Naive thymus-derived CD4-positive, alpha-beta T cell (primary cell): Measurements from ENCODE around the gene UBE2D2. TPM values are rescaled to one million over a fixed set of nuclear protein-coding genes. Genes with fewer than 3 reads are reported as not detected.

Source experiments
- ATAC-seq: fragments of 150-1000 bp; cut with Tn5 transposase; 2 replicates; pipeline ENCODE4 v1.10.0; 2021; ENCODE audit warnings: mild to moderate bottlenecking, moderate library complexity
- CTCF ChIA-PET: fragments of 350-600 bp; sonication (Branson Sonifier 250); formaldehyde crosslinking; loops from one replicate; lab custom pipeline; 2021; ENCODE audit warnings: antibody characterized with exemption; lab: Charles Lee
- POLR2A ChIA-PET: fragments of 350-600 bp; sonication (Branson Sonifier 250); formaldehyde crosslinking; loops from one replicate; lab custom pipeline; 2021; ENCODE audit warnings: antibody characterized with exemption, inconsistent platforms; lab: Charles Lee
- DNase-seq, 9 donors: peaks; one replicate each; pipeline versions ENCODE4 v3.0.0 to v3.0.0-alpha.2; 2020 to 2022; ENCODE audit warnings: mixed read lengths in 1 of 9
- H3K27ac ChIP-seq: one replicate; pipeline ENCODE4 v1.7.0; 2013; ENCODE audit warnings: mild to moderate bottlenecking, low read depth, low read length, moderate library complexity
- H3K27me3 ChIP-seq, 2 donors: one replicate each; pipeline ENCODE4 v1.7.0; 2013; ENCODE audit warnings: low read length in 2 of 2, mild to moderate bottlenecking in 2 of 2, moderate library complexity in 2 of 2; ENCODE audit not compliant: control insufficient read depth in 2 of 2, insufficient read depth in 2 of 2
- H3K36me3 ChIP-seq, 3 experiments: 1 replicate in 2 of 3; 2 replicates in 1 of 3; pipeline ENCODE4 v1.7.0; 2013; ENCODE audit warnings: low read length in 3 of 3, mild to moderate bottlenecking in 3 of 3, moderate library complexity in 1 of 3; ENCODE audit not compliant: insufficient read depth in 3 of 3, control insufficient read depth in 2 of 3
- H3K4me1 ChIP-seq, 2 donors: one replicate each; pipeline ENCODE4 v1.7.0; 2013; ENCODE audit warnings: low read length in 2 of 2, mild to moderate bottlenecking in 2 of 2, moderate library complexity in 1 of 2; ENCODE audit not compliant: control insufficient read depth in 2 of 2, insufficient read depth in 2 of 2
- H3K4me3 ChIP-seq: 2 replicates; pipeline ENCODE4 v1.7.0; 2013; ENCODE audit warnings: mild to moderate bottlenecking, low read length
- H3K9me3 ChIP-seq, 3 experiments: 1 replicate in 2 of 3; 2 replicates in 1 of 3; pipeline ENCODE4 v1.7.0; 2013; ENCODE audit warnings: low read length in 3 of 3; ENCODE audit not compliant: control insufficient read depth in 2 of 3
- H3K27ac Mint-ChIP-seq, 9 donors: one replicate each; pipeline ENCODE4 v1.8.0; 2020 to 2022; ENCODE audit warnings: mixed read lengths in 9 of 9, mild to moderate bottlenecking in 8 of 9, moderate library complexity in 5 of 9, inconsistent platforms in 2 of 9
- H3K27me3 Mint-ChIP-seq, 5 donors: one replicate each; pipeline ENCODE4 v1.8.0; 2021 to 2022; ENCODE audit warnings: mixed read lengths in 5 of 5, mild to moderate bottlenecking in 1 of 5
- H3K36me3 Mint-ChIP-seq, 5 donors: one replicate each; pipeline ENCODE4 v1.8.0; 2020 to 2022; ENCODE audit warnings: mixed read lengths in 5 of 5, mild to moderate bottlenecking in 3 of 5, inconsistent platforms in 1 of 5
- H3K4me1 Mint-ChIP-seq, 7 donors: one replicate each; pipeline ENCODE4 v1.8.0; 2020 to 2022; ENCODE audit warnings: mixed read lengths in 7 of 7, mild to moderate bottlenecking in 3 of 7, inconsistent platforms in 1 of 7
- H3K4me3 Mint-ChIP-seq, 10 donors: one replicate each; pipeline ENCODE4 v1.8.0; 2020 to 2022; ENCODE audit warnings: mild to moderate bottlenecking in 10 of 10, mixed read lengths in 10 of 10, moderate library complexity in 6 of 10, inconsistent platforms in 2 of 10
- H3K9me3 Mint-ChIP-seq, 11 donors: one replicate each; pipeline ENCODE4 v1.8.0; 2020 to 2022; ENCODE audit warnings: mixed read lengths in 11 of 11, mild to moderate bottlenecking in 4 of 11, inconsistent platforms in 1 of 11, moderate library complexity in 1 of 11
- intact Hi-C, 2 donors: fragments of 100-400 bp; cut with micrococcal nuclease; formaldehyde crosslinking; loops; one replicate each; pipeline ENCODE4 v1.15.1; 2023
- polyA plus RNA-seq, 2 donors: library from polyadenylated mRNA; unstranded; fragments of 300-500 nt; fragmentation: Illumina TruSeq; gene quantifications; one replicate each; pipeline ENCODE4 v1.2.3, GENCODE V29; 2021
- total RNA-seq, 6 experiments: library from RNA in 5 of 6; stranded (reverse) in 5 of 6; gene quantifications; 1 replicate in 5 of 6; 2 replicates in 1 of 6; pipeline ENCODE4 v1.2.3 and lab custom pipeline; 2021 to 2026

The UBE2D2 gene
- total and polyA plus RNA-seq, 7 experiments from 2014 or later: 145 to 343 (median 210) TPM

DNA sequence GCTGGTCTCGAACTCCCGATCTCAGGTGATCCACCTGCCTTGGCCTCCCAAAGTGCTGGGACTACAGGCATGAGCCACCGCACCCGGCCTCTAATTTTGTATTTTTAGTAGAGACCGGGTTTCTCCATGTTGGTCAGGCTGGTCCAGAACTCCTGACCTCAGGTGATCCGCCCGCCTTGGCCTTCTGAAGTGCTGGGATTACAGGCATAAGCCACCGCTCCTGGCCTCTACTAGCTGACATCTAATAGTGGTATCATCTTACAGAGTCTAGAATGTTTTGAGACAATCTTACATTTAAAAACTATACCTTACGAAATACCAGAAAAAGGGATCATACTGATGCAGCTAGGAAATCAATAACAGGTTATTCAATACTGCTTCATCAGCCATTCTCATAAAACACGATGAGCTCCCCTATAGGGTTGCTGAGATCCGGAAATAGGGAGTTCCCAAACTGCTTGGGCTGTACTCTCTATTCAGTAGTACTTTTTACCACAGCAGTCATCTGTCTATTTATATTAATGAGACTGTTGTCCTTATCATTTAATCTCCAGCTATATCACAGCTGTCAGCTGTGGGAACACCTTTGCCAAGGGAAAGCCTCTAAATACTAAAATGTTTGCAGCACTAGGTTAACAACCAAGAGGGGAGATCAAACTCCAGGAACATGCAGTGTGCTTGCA lies 8.1 kb upstream of the UBE2D2 start:
- Mint-ChIP-seq H3K27ac (no peak overlapping the region), H3K9me3 (peaks cover 0 to 6% (median 0%) of the 10 kb centered on the region in 11 donors), H3K4me1 (peaks cover 0 to 22% (median 8%) of the 10 kb centered on the region in 7 donors), H3K36me3 (peaks cover 0 to 3% (median 0%) of the 10 kb centered on the region in 5 donors), H3K4me3 (no peak overlapping the region), H3K27me3 (peaks cover 0 to 6% (median 0%) of the 10 kb centered on the region in 5 donors)
- no peak for ATAC-seq
- no peak for DNase-seq
- ChIA-PET CTCF (no interaction called here), POLR2A (interaction anchor here (0.9 to 1.1 kb wide), 3 partner anchors 8 to 12 kb away, joined by 3 read pairs; partner anchors contain the start of gene UBE2D2)
- no peaks in the 10 kb centered on the region for H3K4me1 ChIP-seq
- H3K36me3 ChIP-seq: no peaks in the 10 kb centered on the region
- H3K27ac ChIP-seq: no peak overlapping the region
- no peak overlapping the region for H3K4me3 ChIP-seq
- H3K9me3 ChIP-seq: no peaks in the 10 kb centered on the region
- intact Hi-C loops: no loop called here
- no peaks in the 10 kb centered on the region for H3K27me3 ChIP-seq

DNA sequence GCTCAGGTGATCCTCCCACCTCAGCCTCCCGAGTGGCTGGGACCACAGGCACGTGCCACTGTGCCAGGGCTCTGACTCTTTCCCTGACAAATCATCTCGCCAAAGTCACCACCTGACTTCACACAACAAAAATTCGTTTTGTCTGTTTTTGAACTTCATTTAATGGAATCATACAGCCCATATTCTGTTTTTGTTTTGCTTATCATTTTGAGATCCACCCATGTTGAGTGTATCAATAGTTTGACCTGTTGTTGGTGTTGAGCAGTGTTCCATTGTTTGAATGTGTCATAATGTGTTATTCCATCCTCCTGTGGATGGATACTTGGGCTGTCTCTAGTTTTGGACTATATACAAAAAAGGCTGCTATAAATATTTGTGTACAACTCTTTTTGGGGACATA lies 6.9 kb upstream of the UBE2D2 start:
- Histone ChIP-seq H3K36me3 (no peaks in the 10 kb centered on the region), H3K9me3 (no peaks in the 10 kb centered on the region), H3K27ac (no peak overlapping the region), H3K4me1 (no peaks in the 10 kb centered on the region), H3K27me3 (no peaks in the 10 kb centered on the region), H3K4me3 (no peak overlapping the region)
- peaks cover 0 to 6% (median 0%) of the 10 kb centered on the region in 11 donors for H3K9me3 Mint-ChIP-seq
- intact Hi-C loops: no loop called here
- ChIA-PET CTCF (no interaction called here), POLR2A (no interaction called here)
- DNase-seq (no peak), ATAC-seq (no peak)
- peaks cover 0 to 3% (median 0%) of the 10 kb centered on the region in 5 donors for H3K36me3 Mint-ChIP-seq
- H3K27me3 Mint-ChIP-seq: peaks cover 0 to 6% (median 0%) of the 10 kb centered on the region in 5 donors
- peaks cover 0 to 16% (median 4%) of the 10 kb centered on the region in 7 donors for H3K4me1 Mint-ChIP-seq
- H3K4me3 Mint-ChIP-seq: no peak overlapping the region
- H3K27ac Mint-ChIP-seq: no peak overlapping the region

DNA sequence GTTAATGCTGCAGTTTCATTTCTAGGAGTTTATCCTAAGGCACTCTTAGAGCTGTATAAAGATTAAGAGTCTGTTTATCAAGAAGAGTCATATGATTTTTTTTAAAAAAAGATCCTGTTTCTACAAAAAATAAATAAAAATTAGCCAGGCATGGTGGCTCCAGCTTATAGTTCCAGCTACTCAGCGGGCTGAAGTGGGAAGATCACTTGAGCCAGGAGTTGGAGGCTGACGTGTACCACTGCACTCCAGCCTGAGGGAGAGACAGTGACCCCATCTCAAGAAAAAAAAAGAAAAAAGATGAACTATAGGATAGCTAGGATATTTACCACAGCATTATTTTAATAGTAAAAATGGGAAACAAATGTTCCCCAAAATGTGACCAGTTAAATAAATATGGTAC lies 3.3 kb upstream of the UBE2D2 start:
- intact Hi-C loops: no loop called here
- ATAC-seq (no peak), DNase-seq (no peak)
- Histone ChIP-seq H3K36me3 (peaks cover 0 to 10% (median 0%) of the 10 kb centered on the region in 3 experiments), H3K4me1 (peaks cover 1 to 8% of the 10 kb centered on the region in 2 donors), H3K4me3 (no peak overlapping the region), H3K27me3 (no peaks in the 10 kb centered on the region), H3K9me3 (no peaks in the 10 kb centered on the region), H3K27ac (no peak overlapping the region)
- H3K9me3 Mint-ChIP-seq: peaks cover 0 to 7% (median 0%) of the 10 kb centered on the region in 11 donors
- peaks cover 0 to 6% (median 0%) of the 10 kb centered on the region in 5 donors for H3K27me3 Mint-ChIP-seq
- CTCF ChIA-PET: no interaction called here
- peaks cover 0 to 5% (median 4%) of the 10 kb centered on the region in 5 donors for H3K36me3 Mint-ChIP-seq
- POLR2A ChIA-PET: no interaction called here
- H3K27ac Mint-ChIP-seq: no peak overlapping the region
- no peak overlapping the region for H3K4me3 Mint-ChIP-seq
- H3K4me1 Mint-ChIP-seq: peaks cover 8 to 15% (median 13%) of the 10 kb centered on the region in 7 donors

DNA sequence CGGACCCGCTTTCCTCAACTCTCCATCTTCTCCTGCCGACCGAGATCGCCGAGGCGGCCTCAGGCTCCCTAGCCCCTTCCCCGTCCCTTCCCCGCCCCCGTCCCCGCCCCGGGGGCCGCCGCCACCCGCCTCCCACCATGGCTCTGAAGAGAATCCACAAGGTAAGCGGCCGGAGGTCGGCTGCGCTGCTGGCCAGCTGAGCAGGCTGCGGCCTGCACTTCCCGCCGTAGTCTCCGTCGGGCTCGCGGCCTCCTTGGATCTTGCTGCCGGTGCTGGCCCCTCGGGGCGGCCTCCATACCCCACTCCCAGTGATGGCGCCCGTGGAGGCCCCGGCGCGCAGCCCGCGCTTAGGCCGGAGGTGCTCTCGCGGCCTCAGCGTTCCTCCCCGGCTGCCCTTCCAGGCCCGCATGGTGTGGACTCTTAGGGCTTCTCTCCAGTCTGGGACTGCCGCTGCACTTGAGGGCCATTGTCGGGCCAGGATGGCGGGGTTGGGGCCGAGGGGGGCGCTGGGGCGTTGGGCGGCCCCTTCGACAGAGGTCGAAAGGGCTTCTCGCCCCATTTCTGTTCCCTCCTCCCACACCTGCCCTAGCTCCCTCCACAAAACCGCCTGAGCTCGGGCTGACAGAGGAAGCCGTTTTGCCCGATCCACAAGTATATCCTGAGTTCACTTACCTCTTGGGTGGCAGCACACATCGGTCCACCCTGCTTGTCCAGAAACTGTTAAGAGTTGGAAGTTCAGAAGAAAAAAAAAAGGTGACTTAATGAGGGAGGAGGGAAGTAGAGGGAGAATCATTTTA lies 714 bp downstream of the UBE2D2 start:
- Histone ChIP-seq H3K27me3 (no peaks in the 10 kb centered on the region), H3K9me3 (no peaks in the 10 kb centered on the region), H3K36me3 (peaks cover 0 to 10% (median 0%) of the 10 kb centered on the region in 3 experiments), H3K4me3 (peak overlapping the region; percentile 85), H3K4me1 (peaks cover 34 to 45% of the 10 kb centered on the region in 2 donors), H3K27ac (peak overlapping the region; percentile 92)
- ChIA-PET POLR2A (interaction anchor here (0.6 to 7.9 kb wide), 26 partner anchors 9 to 986 kb away, joined by 3 to 120 read pairs (median 4); partner anchors contain the start of genes DNAJC18, HSPA9, MATR3 and PAIP2), CTCF (interaction anchor here (0.6 to 5.4 kb wide), 7 partner anchors 11 to 72 kb away, joined by 3 to 29 read pairs (median 5); no protein-coding TSS in a partner anchor)
- peaks cover 36 to 48% (median 41%) of the 10 kb centered on the region in 7 donors for H3K4me1 Mint-ChIP-seq
- intact Hi-C loops: loop anchor here (1.0 to 10.0 kb wide), 28 partner anchors 13 to 1527 kb away; partner anchors contain the start of genes ANKHD1 (in 2 of the 2), DNAJC18 (in 2 of the 2), HSPA9 (in 2 of the 2) and MATR3 (in 2 of the 2)
- ATAC-seq: peak; percentile 10
- DNase-seq: peak in 6 of 9 donors; percentile 23 to 65 (median 36)
- H3K36me3 Mint-ChIP-seq: peaks cover 0 to 23% (median 4%) of the 10 kb centered on the region in 5 donors
- peak overlapping the region; percentile 90 to 100 (median 98) for H3K4me3 Mint-ChIP-seq
- H3K27me3 Mint-ChIP-seq: no peaks in the 10 kb centered on the region
- peak overlapping the region; percentile 88 to 98 (median 95) for H3K27ac Mint-ChIP-seq
- H3K9me3 Mint-ChIP-seq: peaks cover 0 to 7% (median 0%) of the 10 kb centered on the region in 11 donors

DNA sequence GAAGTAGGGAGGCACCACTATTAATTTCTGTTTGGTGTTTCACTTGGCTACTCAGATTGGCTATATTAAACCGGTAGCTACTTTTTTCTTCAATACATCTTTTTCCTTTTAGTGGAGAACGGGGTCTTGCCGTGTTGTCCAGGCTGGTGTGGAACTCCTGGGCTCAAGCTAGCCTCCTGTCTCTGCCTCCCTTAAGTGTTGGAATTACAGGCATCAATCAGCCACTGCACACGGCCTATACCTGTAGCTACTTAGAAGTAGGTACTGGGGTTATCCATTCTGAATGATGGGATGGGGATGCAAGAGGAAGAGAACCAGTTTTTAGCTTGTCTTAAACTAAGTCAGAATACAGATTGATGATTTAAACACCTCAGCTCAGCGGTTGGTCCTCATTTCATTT lies 1.7 kb downstream of the UBE2D2 start:
- intact Hi-C loops: loop anchor here (2.0 to 10.0 kb wide), 10 partner anchors 34 to 1528 kb away; partner anchors contain the start of genes ANKHD1 (in 1 of the 2), CYSTM1 (in 1 of the 2), EGR1 (in 1 of the 2) and ETF1 (in 1 of the 2)
- POLR2A ChIA-PET: interaction anchor here (0.6 to 7.9 kb wide), 16 partner anchors 10 to 269 kb away, joined by 3 to 120 read pairs (median 4); partner anchors contain the start of genes DNAJC18 and MATR3
- CTCF ChIA-PET: interaction anchor here (0.7 to 5.4 kb wide), 4 partner anchors 12 to 221 kb away, joined by 3 to 29 read pairs (median 8); partner anchors contain the start of gene PAIP2

More for the DNA sequence above, 1.7 kb downstream of the UBE2D2 start:
- peak overlapping the region; percentile 92 for H3K27ac ChIP-seq
- ATAC-seq: no peak
- no peak for DNase-seq
- Mint-ChIP-seq H3K4me3 (peak overlapping the region; percentile 90 to 100 (median 98)), H3K36me3 (peaks cover 0 to 27% (median 8%) of the 10 kb centered on the region in 5 donors), H3K9me3 (peaks cover 0 to 7% (median 0%) of the 10 kb centered on the region in 11 donors), H3K4me1 (peaks cover 41 to 54% (median 49%) of the 10 kb centered on the region in 7 donors), H3K27ac (peak overlapping the region; percentile 88 to 98 (median 95)), H3K27me3 (no peaks in the 10 kb centered on the region)
- no peaks in the 10 kb centered on the region for H3K9me3 ChIP-seq
- peaks cover 0 to 10% (median 0%) of the 10 kb centered on the region in 3 experiments for H3K36me3 ChIP-seq
- H3K27me3 ChIP-seq: no peaks in the 10 kb centered on the region
- peak overlapping the region; percentile 85 for H3K4me3 ChIP-seq
- peaks cover 44 to 49% of the 10 kb centered on the region in 2 donors for H3K4me1 ChIP-seq
